IPS DF 4.7 (cell line): Measurements from ENCODE around the gene BCL11B.

Experiments
- DNase-seq: peaks from one replicate; pipeline ENCODE4 v3.0.0-alpha.2; 2013; ENCODE audit warnings: low spot score; ENCODE audit errors: extremely low read depth

The BCL11B gene

GRCh38 chr14:99287269-99287942 lies 15.4 kb upstream of the BCL11B start:
- DNase-seq, result no peak

GRCh38 chr14:99286761-99287160 lies 14.8 kb upstream of the BCL11B start:
- DNase-seq, result no peak

GRCh38 chr14:99284254-99285004 lies 12.4 kb upstream of the BCL11B start:
- DNase-seq, result no peak

GRCh38 chr14:99282261-99283050 lies 10.5 kb upstream of the BCL11B start:
- DNase-seq, result no peak

GRCh38 chr14:99281396-99281795 lies 9.4 kb upstream of the BCL11B start:
- DNase-seq, result no peak

- no peak for DNase-seq
Observed at GRCh38 chr14:99280852-99281251, 8.9 kb upstream of the BCL11B start.

GRCh38 chr14:99280066-99280731 lies 8.2 kb upstream of the BCL11B start:
- DNase-seq, result no peak

GRCh38 chr14:99278836-99279235 lies 6.8 kb upstream of the BCL11B start:
- DNase-seq, result no peak

GRCh38 chr14:99277530-99277929 lies 5.5 kb upstream of the BCL11B start:
- DNase-seq, result no peak

- DNase-seq, result no peak
Observed at GRCh38 chr14:99276482-99276881, 4.5 kb upstream of the BCL11B start.

- no peak for DNase-seq
Observed at GRCh38 chr14:99275222-99275584, 3.2 kb upstream of the BCL11B start.

GRCh38 chr14:99274346-99275221 lies 2.6 kb upstream of the BCL11B start:
- peak; percentile 87 for DNase-seq

- DNase-seq, result no peak
Observed at GRCh38 chr14:99273766-99274345, 1.9 kb upstream of the BCL11B start.

GRCh38 chr14:99272899-99273765 lies 1.1 kb upstream of the BCL11B start:
- DNase-seq, result no peak

- no peak for DNase-seq
Observed at GRCh38 chr14:99272632-99272898, 568 bp upstream of the BCL11B start.

- no peak for DNase-seq
Observed at GRCh38 chr14:99271221-99271941, 616 bp downstream of the BCL11B start.

GRCh38 chr14:99270458-99271220 lies 1.4 kb downstream of the BCL11B start:
- DNase-seq, result no peak
